Stimulated activated CD4-positive, alpha-beta T cell treated with anti-CD3 and anti-CD28 coated beads, Interleukin-2, amount 100 ng/mL, for 48 hours (primary cell): ENCODE data around the gene ARL6IP4.
A peak's percentile ranks its signal among the peaks of the same experiment; 100 is the strongest.
"Not testable (repeated sequence)": the region's sequence is repeated elsewhere in the genome, so short reads cannot be mapped to it uniquely, and the experiment has no call there.

Source experiments
- DNase-seq, 2 donors: peaks; one replicate each; pipeline ENCODE4 v3.0.0-alpha.2; 2020

ARL6IP4 gene

GRCh38 chr12:122980183-122981035, at the start of gene ARL6IP4:
ARL6IP4 (plus strand) TSS chr12:122980681; CDS start chr12:122981140, 459 bp downstream.
- DNase-seq = peak; percentile 48 to 61

GRCh38 chr12:122932207-122932606, 48.3 kb upstream of the ARL6IP4 start:
- DNase-seq = no peak

- no peak for DNase-seq
These were observed 45.8 kb upstream of the ARL6IP4 start for GRCh38 chr12:122934722-122935121.

- DNase-seq = no peak
These were observed 45.2 kb upstream of the ARL6IP4 start for GRCh38 chr12:122935318-122935717.

GRCh38 chr12:122937622-122938091, 42.8 kb upstream of the ARL6IP4 start:
- DNase-seq = no peak

- DNase-seq = no peak
These were observed 41.4 kb upstream of the ARL6IP4 start for GRCh38 chr12:122939125-122939524.

GRCh38 chr12:122941351-122941750, 39.1 kb upstream of the ARL6IP4 start:
- DNase-seq = not testable (repeated sequence)

GRCh38 chr12:122942637-122943036, 37.8 kb upstream of the ARL6IP4 start:
- no peak for DNase-seq

GRCh38 chr12:122943196-122943595, 37.3 kb upstream of the ARL6IP4 start:
- DNase-seq = no peak

- DNase-seq = no peak
These were observed 35.6 kb upstream of the ARL6IP4 start for GRCh38 chr12:122944605-122945592.

- DNase-seq = peak; percentile 73
These were observed 33.7 kb upstream of the ARL6IP4 start for GRCh38 chr12:122946690-122947341.

GRCh38 chr12:122947352-122947792, 33.1 kb upstream of the ARL6IP4 start:
- no peak for DNase-seq

GRCh38 chr12:122948605-122949004, 31.9 kb upstream of the ARL6IP4 start:
- DNase-seq = no peak

GRCh38 chr12:122949405-122949804, 31.1 kb upstream of the ARL6IP4 start:
- DNase-seq = no peak

GRCh38 chr12:122949816-122950675, 30.4 kb upstream of the ARL6IP4 start:
- no peak for DNase-seq

- no peak for DNase-seq
These were observed 29.1 kb upstream of the ARL6IP4 start for GRCh38 chr12:122951406-122951805.

- peak; percentile 68 to 71 for DNase-seq
These were observed 28.2 kb upstream of the ARL6IP4 start for GRCh38 chr12:122951979-122952892.

- DNase-seq = no peak
These were observed 25.3 kb upstream of the ARL6IP4 start for GRCh38 chr12:122955156-122955555.

- DNase-seq = no peak
These were observed 24.4 kb upstream of the ARL6IP4 start for GRCh38 chr12:122956035-122956434.

GRCh38 chr12:122958198-122958888, 22.1 kb upstream of the ARL6IP4 start:
- no peak for DNase-seq
